IMR-90 (cell line): ENCODE measurements around the gene IFI27L2. TPM values are rescaled to one million over a fixed set of nuclear protein-coding genes. Genes with fewer than 3 reads are reported as not detected.

Experiments used
- ATAC-seq: fragments of 200-7000 bp; cut with Tn5 transposase; 2 replicates; pipeline ENCODE4 v1.9.1; 2020; ENCODE audit warnings: low read depth, mild to moderate bottlenecking, moderate library complexity
- BruUV-seq: library from RNA; stranded (reverse); fragments of 400-500 nt; replicated peaks from 2 replicates; lab custom pipeline; 2021; lab: Mats Ljungman, UMichigan
- CTCF ChIA-PET: fragments of 300-600 bp; formaldehyde crosslinking; extraction: SDS; loops from one replicate; lab custom pipeline; 2021; ENCODE audit warnings: antibody characterized with exemption; lab: Yijun Ruan, JAX
- POLR2A ChIA-PET: fragments of 300-600 bp; sonication (Branson Sonifier 250); formaldehyde crosslinking; loops from one replicate; lab custom pipeline; 2022; ENCODE audit warnings: antibody characterized with exemption; ENCODE audit not compliant: unreplicated experiment; lab: Charles Lee
- DNase-seq: peaks from one replicate; pipeline ENCODE4 v3.0.0; 2013
- H2AFZ ChIP-seq: replicated peaks from 2 replicates; pipeline ENCODE3; 2013; ENCODE audit warnings: low read length, mild to moderate bottlenecking; ENCODE audit not compliant: poor library complexity
- H2AK5ac ChIP-seq: 2 replicates; pipeline ENCODE4 v1.6.1; 2013; ENCODE audit warnings: low read depth, low read length, inconsistent platforms
- H2AK9ac ChIP-seq: replicated peaks from 2 replicates; pipeline ENCODE3; 2013; ENCODE audit warnings: mild to moderate bottlenecking, low read depth, low read length, moderate library complexity; ENCODE audit not compliant: poor library complexity
- H2BK120ac ChIP-seq: 2 replicates; pipeline ENCODE4 v1.6.1; 2013; ENCODE audit warnings: low read depth, low read length, inconsistent platforms
- H2BK15ac ChIP-seq: 3 replicates; pipeline ENCODE4 v1.6.1; 2013; ENCODE audit warnings: low read depth, low read length, inconsistent platforms
- H2BK20ac ChIP-seq: 2 replicates; pipeline ENCODE4 v1.6.1; 2013; ENCODE audit warnings: low read depth, mild to moderate bottlenecking, inconsistent platforms, low read length, moderate library complexity
- H2BK5ac ChIP-seq: 2 replicates; pipeline ENCODE4 v1.6.1; 2013; ENCODE audit warnings: mild to moderate bottlenecking, low read depth, low read length, inconsistent platforms; ENCODE audit not compliant: poor library complexity, severe bottlenecking
- H3K14ac ChIP-seq: replicated peaks from 2 replicates; pipeline ENCODE4 v1.6.1; 2013; ENCODE audit warnings: low read depth, low read length, inconsistent platforms
- H3K18ac ChIP-seq: 2 replicates; pipeline ENCODE4 v1.6.1; 2013; ENCODE audit warnings: low read depth, low read length, control low read depth
- H3K23ac ChIP-seq: 2 replicates; pipeline ENCODE4 v1.6.1; 2013; ENCODE audit warnings: low read depth, low read length, inconsistent platforms
- H3K27ac ChIP-seq: 2 replicates; pipeline ENCODE4 v1.5.1; 2013; ENCODE audit warnings: mild to moderate bottlenecking, control low read depth, low read length; ENCODE audit not compliant: insufficient read depth
- H3K27me3 ChIP-seq: 2 replicates; pipeline ENCODE4 v1.6.1; 2013; ENCODE audit warnings: low read length; ENCODE audit not compliant: control insufficient read depth, insufficient read depth
- H3K36me3 ChIP-seq: 2 replicates; pipeline ENCODE4 v1.6.1; 2013; ENCODE audit warnings: low read length, mixed read lengths; ENCODE audit not compliant: control insufficient read depth, insufficient read depth
- H3K4ac ChIP-seq: 2 replicates; pipeline ENCODE4 v1.6.1; 2013; ENCODE audit warnings: low read depth, low read length, inconsistent platforms
- H3K4me1 ChIP-seq: 2 replicates; pipeline ENCODE4 v1.6.1; 2013; ENCODE audit warnings: low read length, mixed read lengths; ENCODE audit not compliant: control insufficient read depth, insufficient read depth
- H3K4me2 ChIP-seq: 2 replicates; pipeline ENCODE4 v1.6.1; 2013; ENCODE audit warnings: low read depth, mild to moderate bottlenecking, control low read depth, low read length, moderate library complexity
- H3K4me3 ChIP-seq: 2 replicates; pipeline ENCODE4 v1.5.1; 2013; ENCODE audit warnings: low read depth, mild to moderate bottlenecking, control low read depth, low read length, moderate library complexity; ENCODE audit not compliant: insufficient read depth
- H3K56ac ChIP-seq: 2 replicates; pipeline ENCODE4 v1.6.1; 2013; ENCODE audit warnings: low read length, inconsistent platforms; ENCODE audit not compliant: insufficient read depth; ENCODE audit errors: extremely low read depth
- H3K79me1 ChIP-seq, 2 experiments: 2 replicates each; pipeline ENCODE4 v1.6.1; 2013; ENCODE audit warnings: low read length in 2 of 2, inconsistent platforms in 1 of 2, low read depth in 1 of 2
- H3K9ac ChIP-seq: 2 replicates; pipeline ENCODE4 v1.6.1; 2013; ENCODE audit warnings: low read depth, low read length, control low read depth
- H3K9me1 ChIP-seq: 2 replicates; pipeline ENCODE4 v1.6.1; 2013; ENCODE audit warnings: low read length, inconsistent platforms; ENCODE audit not compliant: insufficient read depth
- H3K9me3 ChIP-seq: 2 replicates; pipeline ENCODE4 v1.6.1; 2013; ENCODE audit warnings: low read length; ENCODE audit not compliant: control insufficient read depth, insufficient read depth
- H4K20me1 ChIP-seq: 2 replicates; pipeline ENCODE4 v1.6.1; 2013; ENCODE audit warnings: low read length, inconsistent platforms; ENCODE audit not compliant: insufficient read depth
- H4K5ac ChIP-seq: 2 replicates; pipeline ENCODE4 v1.6.1; 2013; ENCODE audit warnings: mild to moderate bottlenecking, low read depth, low read length, control low read depth
- H4K8ac ChIP-seq, 2 experiments: 2 replicates each; pipeline ENCODE4 v1.6.1; 2013; ENCODE audit warnings: low read depth in 2 of 2, low read length in 2 of 2, control low read depth in 1 of 2, inconsistent platforms in 1 of 2
- H4K91ac ChIP-seq: 2 replicates; pipeline ENCODE4 v1.6.1; 2013; ENCODE audit warnings: low read depth, low read length, inconsistent platforms; ENCODE audit not compliant: insufficient read depth
- BHLHE40 ChIP-seq: fragments of 150-350 bp; IDR thresholded peaks from 2 replicates; pipeline ENCODE4 v1.6.1; 2016; ENCODE audit warnings: mild to moderate bottlenecking, low read depth, low read length
- CHD1 ChIP-seq: IDR thresholded peaks from 2 replicates; pipeline ENCODE4 v1.6.1; 2012; ENCODE audit warnings: low read depth, low read length, improper control_type of control experiment
- FOS ChIP-seq: fragments of 150-350 bp; IDR thresholded peaks from 2 replicates; pipeline ENCODE4 v1.6.1; 2016; ENCODE audit warnings: low read depth, low read length
- MAFK ChIP-seq: IDR thresholded peaks from 2 replicates; pipeline ENCODE4 v1.6.1; 2012; ENCODE audit warnings: low read depth, low read length, improper control_type of control experiment
- MAZ ChIP-seq: IDR thresholded peaks from 2 replicates; pipeline ENCODE4 v1.6.1; 2012; ENCODE audit warnings: low read depth, mild to moderate bottlenecking, low read length, improper control_type of control experiment, moderate library complexity, borderline replicate concordance
- MXI1 ChIP-seq: IDR thresholded peaks from 2 replicates; pipeline ENCODE4 v1.6.1; 2012; ENCODE audit warnings: low read depth, mild to moderate bottlenecking, low read length, moderate library complexity, borderline replicate concordance
- NFE2L2 ChIP-seq: fragments of 150-350 bp; IDR thresholded peaks from 2 replicates; pipeline ENCODE4 v1.6.1; 2016; ENCODE audit warnings: low read depth, mild to moderate bottlenecking, low read length
- POLR2A ChIP-seq: IDR thresholded peaks from 2 replicates; pipeline ENCODE4 v1.6.1; 2012; ENCODE audit warnings: mild to moderate bottlenecking, low read depth, low read length
- RCOR1 ChIP-seq: IDR thresholded peaks from 2 replicates; pipeline ENCODE4 v1.6.1; 2012; ENCODE audit warnings: mild to moderate bottlenecking, low read length, improper control_type of control experiment; ENCODE audit not compliant: insufficient replicate concordance
- RFX5 ChIP-seq: IDR thresholded peaks from 2 replicates; pipeline ENCODE4 v1.8.0; 2012; ENCODE audit warnings: low read depth, mild to moderate bottlenecking, low read length, moderate library complexity
- SMC3 ChIP-seq: fragments of 150-350 bp; IDR thresholded peaks from 2 replicates; pipeline ENCODE4 v1.6.1; 2016; ENCODE audit warnings: low read depth, mild to moderate bottlenecking, antibody characterized with exemption, low read length, moderate library complexity
- USF2 ChIP-seq: fragments of 150-350 bp; IDR thresholded peaks from 2 replicates; pipeline ENCODE4 v1.6.1; 2017; ENCODE audit warnings: mild to moderate bottlenecking, antibody characterized with exemption, low read length, low read depth
- WGBS, 2 experiments: methylation state at CpG; one replicate each; pipeline versions ENCODE4 v1.1.5 to v1.1.7; 2013; ENCODE audit warnings: missing lambda C conversion rate in 2 of 2; ENCODE audit not compliant: insufficient read length in 1 of 2; ENCODE audit errors: extremely low coverage in 2 of 2; 5-methylcytosine and 5-hydroxymethylcytosine counted together
- dilution Hi-C: fragments of 300-500 bp; cut with HindIII; formaldehyde crosslinking; loops from one replicate; pipeline ENCODE4 v1.14.3; 2018; ENCODE audit warnings: low sequenced_read_pairs; ENCODE audit not compliant: unreplicated experiment
- in situ Hi-C: fragments of 300-500 bp; cut with MboI; formaldehyde crosslinking; loops from 3 replicates; pipeline ENCODE4 v1.14.3; 2019; ENCODE audit warnings: low sequenced_read_pairs, inconsistent platforms, mixed read lengths
- intact Hi-C: fragments of 100-400 bp; cut with micrococcal nuclease; formaldehyde crosslinking; loops from 2 replicates; pipeline ENCODE4 v1.10.0; 2022
- polyA plus RNA-seq, 3 experiments: library from polyadenylated mRNA; depleted of rRNA; stranded (reverse); fragments of >200 nt; gene quantifications; 2 replicates each; pipeline ENCODE4 v1.2.3, GENCODE V29; 2012; ENCODE audit warnings: low replicate concordance in 1 of 3
- total RNA-seq: library from RNA; depleted of rRNA; stranded (reverse); fragments of >200 nt; gene quantifications from 2 replicates; pipeline ENCODE4 v1.2.3, GENCODE V29; 2012
- TF ChIP-seq, protein P1 (sequence below): fragments of 150-350 bp; IDR thresholded peaks from 2 replicates; pipeline ENCODE4 v1.6.1; 2016; ENCODE audit warnings: low read depth, mild to moderate bottlenecking, low read length, moderate library complexity, borderline replicate concordance

IFI27L2 gene
- total and polyA plus RNA-seq, 2 of the 4 experiments (the other 2 are of a cell fraction), result 43.0 to 187 TPM

DNA sequence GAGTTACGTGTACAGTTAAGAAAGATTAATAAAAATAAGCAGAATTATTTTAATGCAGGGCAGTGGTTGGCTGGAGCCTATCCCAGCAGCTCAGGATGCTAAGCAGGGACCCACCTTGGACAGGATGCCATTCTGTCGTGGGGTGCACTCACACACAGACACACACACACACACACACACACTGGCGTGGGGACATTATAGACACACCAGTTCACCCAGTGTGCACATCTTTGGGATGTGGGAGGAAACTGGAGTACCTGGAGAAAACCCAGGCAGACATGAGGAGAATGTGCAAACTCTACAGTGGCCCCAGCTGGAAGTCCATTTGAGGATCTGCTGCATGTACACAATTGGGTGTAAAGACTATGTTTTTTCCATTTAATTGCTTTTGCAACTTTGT is 12.8 kb upstream of the IFI27L2 start:
- Histone ChIP-seq H3K4me1 (no peaks in the 10 kb centered on the region), H3K4me2 (no peak overlapping the region), H3K14ac (no peak overlapping the region), H2AFZ (no peak overlapping the region), H3K79me1 (no peaks in the 10 kb centered on the region), H3K56ac (no peak overlapping the region), H3K27me3 (peaks cover 17% of the 10 kb centered on the region), H3K9ac (no peak overlapping the region), H3K4ac (no peak overlapping the region), H3K36me3 (no peaks in the 10 kb centered on the region), H3K18ac (no peak overlapping the region), H2AK5ac (no peak overlapping the region), H2BK20ac (no peak overlapping the region), H2BK5ac (no peak overlapping the region), H3K27ac (no peak overlapping the region), H2BK120ac (no peak overlapping the region), H3K4me3 (no peak overlapping the region), H3K23ac (no peak overlapping the region), H4K8ac (no peak overlapping the region), H4K5ac (no peak overlapping the region), H4K91ac (no peak overlapping the region), H4K20me1 (no peaks in the 10 kb centered on the region), H3K9me3 (no peaks in the 10 kb centered on the region), H2AK9ac (no peak overlapping the region), H3K9me1 (no peaks in the 10 kb centered on the region), H2BK15ac (no peak overlapping the region)
- dilution Hi-C loops, result no loop called here
- ChIA-PET CTCF (interaction anchor here (1.1 to 1.2 kb wide), 2 partner anchors 9 to 106 kb away, joined by 3 to 4 read pairs; no protein-coding TSS in a partner anchor), POLR2A (no interaction called here)
- ATAC-seq (no peak), DNase-seq (no peak)
- TF ChIP-seq MXI1 (no peak), MAFK (no peak), SMC3 (no peak), BHLHE40 (no peak), USF2 (no peak), FOS (no peak), CHD1 (no peak), MAZ (no peak), POLR2A (no peak), RFX5 (no peak), RCOR1 (no peak), NFE2L2 (no peak)
- TF ChIP-seq, protein P1, sequence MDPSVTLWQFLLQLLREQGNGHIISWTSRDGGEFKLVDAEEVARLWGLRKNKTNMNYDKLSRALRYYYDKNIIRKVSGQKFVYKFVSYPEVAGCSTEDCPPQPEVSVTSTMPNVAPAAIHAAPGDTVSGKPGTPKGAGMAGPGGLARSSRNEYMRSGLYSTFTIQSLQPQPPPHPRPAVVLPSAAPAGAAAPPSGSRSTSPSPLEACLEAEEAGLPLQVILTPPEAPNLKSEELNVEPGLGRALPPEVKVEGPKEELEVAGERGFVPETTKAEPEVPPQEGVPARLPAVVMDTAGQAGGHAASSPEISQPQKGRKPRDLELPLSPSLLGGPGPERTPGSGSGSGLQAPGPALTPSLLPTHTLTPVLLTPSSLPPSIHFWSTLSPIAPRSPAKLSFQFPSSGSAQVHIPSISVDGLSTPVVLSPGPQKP, result no peak
- no TSS peak for BruUV-seq
- in situ Hi-C loops, result no loop called here
- intact Hi-C loops, result no loop called here
- whole genome bisulfite sequencing, 2 experiments, result no CpG with 5 or more reads among the region's 3 CpGs
